Thoracic aorta (tissue), 2 donors: ENCODE results near the gene VASN. TPM values are rescaled to one million over a fixed set of nuclear protein-coding genes. Genes with fewer than 3 reads are reported as not detected.

Source experiments
- ATAC-seq: fragments of 150-250 bp; one replicate; pipeline ENCODE4 v1.8.0; 2017; ENCODE audit warnings: low read depth; ENCODE audit not compliant: insufficient number of reproducible peaks, low FRiP score
- DNase-seq: peaks from one replicate; pipeline ENCODE4 v3.0.0-alpha.2; 2020; ENCODE audit warnings: low spot score
- H3K27ac ChIP-seq, 2 donors: fragments of 200-600 bp; sonication (generic); 1 replicate in 1 of 2; 2 replicates in 1 of 2; pipeline ENCODE4 v1.5.1; 2016; ENCODE audit warnings: mild to moderate bottlenecking in 2 of 2, moderate library complexity in 2 of 2
- H3K27me3 ChIP-seq: fragments of 200-600 bp; sonication (generic); replicated peaks from 2 replicates; pipeline ENCODE4 v1.6.0; 2016; ENCODE audit warnings: mild to moderate bottlenecking; ENCODE audit not compliant: insufficient read depth
- H3K36me3 ChIP-seq: fragments of 200-600 bp; sonication (generic); one replicate; pipeline ENCODE4 v1.5.1; 2016
- H3K4me1 ChIP-seq, 2 donors: fragments of 200-600 bp; sonication (generic); 1 replicate in 1 of 2; 2 replicates in 1 of 2; pipeline versions ENCODE4 v1.5.1 to v1.6.0; 2016; ENCODE audit warnings: low read depth in 2 of 2, mild to moderate bottlenecking in 1 of 2; ENCODE audit not compliant: control insufficient read depth in 1 of 2
- H3K4me3 ChIP-seq: fragments of 200-600 bp; sonication (generic); 2 replicates; pipeline ENCODE4 v1.5.1; 2016; ENCODE audit warnings: mild to moderate bottlenecking
- H3K9me3 ChIP-seq: fragments of 200-600 bp; sonication (generic); 2 replicates; pipeline ENCODE4 v1.5.1; 2016
- total RNA-seq, 2 donors: library from RNA; depleted of rRNA; stranded (reverse); fragments of >200 nt; gene quantifications; one replicate each; pipeline versions ENCODE4 v1.1.0 to v1.2.3, GENCODE V29; 2016
- TF ChIP-seq, protein P1 (sequence below): fragments of 200-600 bp; sonication (generic); IDR thresholded peaks from one replicate; pipeline ENCODE4 v1.5.1; 2019; ENCODE audit warnings: antibody characterized with exemption

The VASN gene
- total RNA-seq, 2 donors from 2014 or later = 197 to 217 TPM

- ATAC-seq = no peak
- no peak overlapping the region for H3K4me3 ChIP-seq
- no peak overlapping the region for H3K27ac ChIP-seq
- no peak for DNase-seq
- H3K36me3 ChIP-seq = no peaks in the 10 kb centered on the region
- H3K27me3 ChIP-seq = no peaks in the 10 kb centered on the region
- TF ChIP-seq, protein P1, sequence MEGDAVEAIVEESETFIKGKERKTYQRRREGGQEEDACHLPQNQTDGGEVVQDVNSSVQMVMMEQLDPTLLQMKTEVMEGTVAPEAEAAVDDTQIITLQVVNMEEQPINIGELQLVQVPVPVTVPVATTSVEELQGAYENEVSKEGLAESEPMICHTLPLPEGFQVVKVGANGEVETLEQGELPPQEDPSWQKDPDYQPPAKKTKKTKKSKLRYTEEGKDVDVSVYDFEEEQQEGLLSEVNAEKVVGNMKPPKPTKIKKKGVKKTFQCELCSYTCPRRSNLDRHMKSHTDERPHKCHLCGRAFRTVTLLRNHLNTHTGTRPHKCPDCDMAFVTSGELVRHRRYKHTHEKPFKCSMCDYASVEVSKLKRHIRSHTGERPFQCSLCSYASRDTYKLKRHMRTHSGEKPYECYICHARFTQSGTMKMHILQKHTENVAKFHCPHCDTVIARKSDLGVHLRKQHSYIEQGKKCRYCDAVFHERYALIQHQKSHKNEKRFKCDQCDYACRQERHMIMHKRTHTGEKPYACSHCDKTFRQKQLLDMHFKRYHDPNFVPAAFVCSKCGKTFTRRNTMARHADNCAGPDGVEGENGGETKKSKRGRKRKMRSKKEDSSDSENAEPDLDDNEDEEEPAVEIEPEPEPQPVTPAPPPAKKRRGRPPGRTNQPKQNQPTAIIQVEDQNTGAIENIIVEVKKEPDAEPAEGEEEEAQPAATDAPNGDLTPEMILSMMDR = no peak
- H3K9me3 ChIP-seq = no peaks in the 10 kb centered on the region
- peaks cover 6 to 24% of the 10 kb centered on the region in 2 donors for H3K4me1 ChIP-seq
These were observed 18.8 kb upstream of the VASN start for GRCh38 chr16:4352843-4353242.

- H3K9me3 ChIP-seq = no peaks in the 10 kb centered on the region
- H3K4me1 ChIP-seq = peaks cover 6 to 16% of the 10 kb centered on the region in 2 donors
- ATAC-seq (no peak), DNase-seq (no peak)
- peaks cover 4% of the 10 kb centered on the region for H3K36me3 ChIP-seq
- no peak overlapping the region for H3K27ac ChIP-seq
- H3K27me3 ChIP-seq = no peaks in the 10 kb centered on the region
- H3K4me3 ChIP-seq = no peak overlapping the region
- TF ChIP-seq, protein P1 = no peak
These were observed 18.0 kb upstream of the VASN start for GRCh38 chr16:4353675-4354074.

GRCh38 chr16:4354512-4355409 lies 16.9 kb upstream of the VASN start:
- Histone ChIP-seq H3K27me3 (no peaks in the 10 kb centered on the region), H3K4me3 (no peak overlapping the region), H3K4me1 (peaks cover 6 to 12% of the 10 kb centered on the region in 2 donors), H3K9me3 (no peaks in the 10 kb centered on the region), H3K27ac (no peak overlapping the region), H3K36me3 (peaks cover 4% of the 10 kb centered on the region)
- TF ChIP-seq, protein P1 = no peak
- ATAC-seq (no peak), DNase-seq (no peak)

DNA sequence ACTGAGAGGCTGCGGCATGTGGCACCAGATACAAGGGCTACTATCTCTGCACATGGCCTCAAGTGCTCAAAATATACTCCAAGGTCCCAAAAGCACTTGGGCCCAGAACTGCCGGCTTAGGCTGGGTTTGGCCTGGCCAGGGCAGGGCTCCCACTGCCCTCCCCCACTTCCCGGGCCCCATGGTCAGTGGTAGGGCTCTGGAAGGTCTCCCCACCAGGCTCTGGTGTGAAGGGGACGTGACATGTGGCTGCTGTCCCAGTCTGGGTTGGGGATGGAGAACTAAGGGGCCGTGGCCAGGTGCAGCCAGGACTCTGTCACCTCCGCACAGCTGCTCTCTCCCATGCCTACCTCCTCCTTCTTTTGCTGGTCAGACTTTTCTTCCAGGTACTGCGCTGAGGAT lies 14.8 kb upstream of the VASN start:
- Histone ChIP-seq H3K36me3 (peaks cover 4% of the 10 kb centered on the region), H3K4me1 (peaks cover 0 to under 1% of the 10 kb centered on the region in 2 donors), H3K27ac (no peak overlapping the region), H3K4me3 (no peak overlapping the region), H3K27me3 (no peaks in the 10 kb centered on the region), H3K9me3 (no peaks in the 10 kb centered on the region)
- DNase-seq (no peak), ATAC-seq (no peak)
- TF ChIP-seq, protein P1 = no peak

GRCh38 chr16:4358236-4358635 lies 13.4 kb upstream of the VASN start:
- no peaks in the 10 kb centered on the region for H3K4me1 ChIP-seq
- no peak overlapping the region for H3K27ac ChIP-seq
- H3K36me3 ChIP-seq = peaks cover 9% of the 10 kb centered on the region
- ATAC-seq (no peak), DNase-seq (no peak)
- no peaks in the 10 kb centered on the region for H3K9me3 ChIP-seq
- TF ChIP-seq, protein P1 = no peak
- no peak overlapping the region for H3K4me3 ChIP-seq
- no peaks in the 10 kb centered on the region for H3K27me3 ChIP-seq
